Measurements from ENCODE around the gene CXCR5. TPM values are rescaled to one million over a fixed set of nuclear protein-coding genes. Genes with fewer than 3 reads are reported as not detected.

CXCR5 gene
- total RNA-seq, 3 donors from 2014 or later: 0.12 to 0.23 TPM; not detected in 1

- intact Hi-C loops (cut with DNase I, micrococcal nuclease): no loop called here
- TF ChIP-seq CTCF (IDR thresholded peaks at IDR 0.05): no peak
- H3K4me1 ChIP-seq (ENCODE audit: low read depth): peaks cover 5% of the 10 kb centered on the region
- DNase-seq: no peak
- H3K36me3 ChIP-seq (ENCODE audit: low read depth): peaks cover 4% of the 10 kb centered on the region
- H3K9me3 ChIP-seq: no peaks in the 10 kb centered on the region
- no peak overlapping the region for H3K4me3 ChIP-seq
- ATAC-seq: no peak
These were observed 16.1 kb downstream of the CXCR5 start for GRCh38 chr11:118899706-118900360.

- intact Hi-C loops (cut with DNase I, micrococcal nuclease): no loop called here
- Histone ChIP-seq H3K4me3 (no peak overlapping the region), H3K9me3 (no peaks in the 10 kb centered on the region), H3K4me1 (ENCODE audit: low read depth) (peaks cover 5% of the 10 kb centered on the region), H3K36me3 (ENCODE audit: low read depth) (peaks cover 4% of the 10 kb centered on the region)
- no peak for TF ChIP-seq CTCF (IDR thresholded peaks at IDR 0.05)
- no peak for DNase-seq
- no peak for ATAC-seq
These were observed 17.1 kb downstream of the CXCR5 start for GRCh38 chr11:118900535-118901384.

GRCh38 chr11:118901494-118902335, 18.0 kb downstream of the CXCR5 start:
- Histone ChIP-seq H3K4me3 (no peak overlapping the region), H3K36me3 (ENCODE audit: low read depth) (peaks cover 4% of the 10 kb centered on the region), H3K4me1 (ENCODE audit: low read depth) (no peaks in the 10 kb centered on the region), H3K9me3 (no peaks in the 10 kb centered on the region)
- ATAC-seq (no peak), DNase-seq (peak in 1 of 3 donors; percentile 32)
- TF ChIP-seq CTCF (IDR thresholded peaks at IDR 0.05): no peak
- intact Hi-C loops (cut with DNase I, micrococcal nuclease): no loop called here

GRCh38 chr11:118902336-118903203, 18.9 kb downstream of the CXCR5 start:
- intact Hi-C loops (cut with DNase I, micrococcal nuclease): no loop called here
- H3K36me3 ChIP-seq (ENCODE audit: low read depth): peaks cover 4% of the 10 kb centered on the region

More at GRCh38 chr11:118902336-118903203, 18.9 kb downstream of the CXCR5 start:
- TF ChIP-seq CTCF (IDR thresholded peaks at IDR 0.05): no peak
- no peak for ATAC-seq
- H3K4me3 ChIP-seq: no peak overlapping the region
- DNase-seq: peak in 1 of 3 donors; percentile 23
- H3K9me3 ChIP-seq: no peaks in the 10 kb centered on the region
- peaks cover 7% of the 10 kb centered on the region for H3K4me1 ChIP-seq (ENCODE audit: low read depth)
